Tibial nerve (tissue), 4 donors: Measurements from ENCODE around the gene TRAPPC3. TPM values are rescaled to one million over a fixed set of nuclear protein-coding genes. Genes with fewer than 3 reads are reported as not detected.

ENCODE experiments used
- DNase-seq, 2 donors: peaks; one replicate each; pipeline ENCODE4 v3.0.0-alpha.2; 2019; ENCODE audit warnings: low spot score in 2 of 2
- H3K27ac ChIP-seq, 4 donors: fragments of 200-600 bp; sonication (generic) in 3 of 4; one replicate each; pipeline ENCODE4 v1.5.1; 2017 to 2019; ENCODE audit warnings: mild to moderate bottlenecking in 1 of 4
- H3K27me3 ChIP-seq, 2 donors: fragments of 200-600 bp; sonication (generic) in 1 of 2; one replicate each; pipeline versions ENCODE4 v1.5.1 to v1.6.0; 2017 to 2019
- H3K36me3 ChIP-seq, 3 donors: fragments of 200-600 bp; sonication (generic); one replicate each; pipeline ENCODE4 v1.5.1; 2018 to 2019
- H3K4me1 ChIP-seq, 4 donors: fragments of 200-600 bp; sonication (generic) in 3 of 4; one replicate each; pipeline ENCODE4 v1.5.1; 2017 to 2019
- H3K4me3 ChIP-seq, 4 donors: fragments of 200-600 bp; sonication (generic) in 3 of 4; one replicate each; pipeline ENCODE4 v1.5.1; 2017 to 2019; ENCODE audit warnings: mild to moderate bottlenecking in 1 of 4, moderate library complexity in 1 of 4
- H3K9me3 ChIP-seq, 4 donors: fragments of 200-600 bp; sonication (generic) in 3 of 4; one replicate each; pipeline ENCODE4 v1.5.1; 2017 to 2019
- CTCF ChIP-seq, 5 experiments: fragments of 200-600 bp in 3 of 5; fragments of 450-650 bp in 2 of 5; sonication (generic) in 3 of 5; IDR thresholded peaks; one replicate each; pipeline ENCODE4 v1.5.1; 2016 to 2019; ENCODE audit warnings: antibody characterized with exemption in 5 of 5, mild to moderate bottlenecking in 3 of 5, moderate library complexity in 2 of 5
- EP300 ChIP-seq, 2 donors: sonication (generic); formaldehyde crosslinking; IDR thresholded peaks; one replicate each; pipeline ENCODE4 v1.6.1; 2017; ENCODE audit warnings: antibody characterized with exemption in 2 of 2, mild to moderate bottlenecking in 1 of 2
- POLR2A ChIP-seq, 2 donors: fragments of 450-650 bp; IDR thresholded peaks; one replicate each; pipeline ENCODE4 v1.6.1; 2017; ENCODE audit warnings: antibody characterized with exemption in 2 of 2, mild to moderate bottlenecking in 2 of 2, moderate library complexity in 2 of 2
- WGBS, 2 donors: methylation state at CpG; one replicate each; pipeline ENCODE4 v1.1.5; 2018; 5-methylcytosine and 5-hydroxymethylcytosine counted together
- total RNA-seq, 4 donors: library from RNA; depleted of rRNA; stranded (reverse); fragments of >200 nt; gene quantifications; one replicate each; pipeline ENCODE4 v1.1.0, GENCODE V29; 2016

TRAPPC3 gene
- total RNA-seq, 4 donors from 2014 or later, result 48.0 to 90.4 (median 69.1) TPM

- no peaks in the 10 kb centered on the region for H3K27me3 ChIP-seq
- H3K4me3 ChIP-seq, result no peak overlapping the region
- 15 to 20% methylated on average over 1 of the region's 1 CpG for WGBS, 2 donors
- no peak for DNase-seq
- H3K4me1 ChIP-seq, result peaks cover 0 to 36% (median 9%) of the 10 kb centered on the region in 4 donors
- peak overlapping the region in 2 of 4 donors; percentile 2 to 62 for H3K27ac ChIP-seq
- TF ChIP-seq EP300 (IDR thresholded peaks at IDR 0.05) (no peak), POLR2A (IDR thresholded peaks at IDR 0.05) (no peak), CTCF (IDR thresholded peaks at IDR 0.05) (no peak)
- peaks cover 0 to 37% (median 7%) of the 10 kb centered on the region in 3 donors for H3K36me3 ChIP-seq
- H3K9me3 ChIP-seq, result no peaks in the 10 kb centered on the region
Measured at GRCh38 chr1:36142121-36142520, 7.2 kb downstream of the TRAPPC3 start.

GRCh38 chr1:36139521-36139920, 9.8 kb downstream of the TRAPPC3 start:
- Histone ChIP-seq H3K4me1 (peaks cover 0 to 53% (median 15%) of the 10 kb centered on the region in 4 donors), H3K36me3 (peaks cover 0 to 43% (median 7%) of the 10 kb centered on the region in 3 donors), H3K27ac (peak overlapping the region in 1 of 4 donors; percentile 36), H3K27me3 (no peaks in the 10 kb centered on the region), H3K9me3 (no peaks in the 10 kb centered on the region), H3K4me3 (no peak overlapping the region)
- TF ChIP-seq POLR2A (IDR thresholded peaks at IDR 0.05), result no peak
- TF ChIP-seq CTCF (IDR thresholded peaks at IDR 0.05), result no peak
- TF ChIP-seq EP300 (IDR thresholded peaks at IDR 0.05), result no peak
- WGBS, 2 donors, result 69 to 76% methylated on average over 5 of the region's 5 CpGs
- no peak for DNase-seq

GRCh38 chr1:36137776-36138175, 11.5 kb downstream of the TRAPPC3 start:
- H3K4me1 ChIP-seq, result peaks cover 0 to 68% (median 26%) of the 10 kb centered on the region in 4 donors
- 78 to 85% methylated on average over 3 of the region's 3 CpGs for WGBS, 2 donors
- TF ChIP-seq CTCF (IDR thresholded peaks at IDR 0.05) (no peak), EP300 (IDR thresholded peaks at IDR 0.05) (no peak), POLR2A (IDR thresholded peaks at IDR 0.05) (no peak)
- H3K9me3 ChIP-seq, result no peaks in the 10 kb centered on the region
- H3K4me3 ChIP-seq, result no peak overlapping the region
- H3K27ac ChIP-seq, result no peak overlapping the region
- no peaks in the 10 kb centered on the region for H3K27me3 ChIP-seq
- peaks cover 0 to 43% (median 7%) of the 10 kb centered on the region in 3 donors for H3K36me3 ChIP-seq
- no peak for DNase-seq

- TF ChIP-seq CTCF (IDR thresholded peaks at IDR 0.05) (no peak), POLR2A (IDR thresholded peaks at IDR 0.05) (no peak), EP300 (IDR thresholded peaks at IDR 0.05) (no peak)
- no peaks in the 10 kb centered on the region for H3K27me3 ChIP-seq
- no peaks in the 10 kb centered on the region for H3K9me3 ChIP-seq
- WGBS, 2 donors, result 73 to 80% methylated on average over 5 of the region's 5 CpGs
- peaks cover 0 to 64% (median 23%) of the 10 kb centered on the region in 4 donors for H3K4me1 ChIP-seq
- peaks cover 0 to 43% (median 7%) of the 10 kb centered on the region in 3 donors for H3K36me3 ChIP-seq
- DNase-seq, result no peak
- no peak overlapping the region for H3K27ac ChIP-seq
- H3K4me3 ChIP-seq, result no peak overlapping the region
Measured at GRCh38 chr1:36137226-36137625, 12.1 kb downstream of the TRAPPC3 start.

GRCh38 chr1:36136535-36136934, 12.8 kb downstream of the TRAPPC3 start:
- H3K36me3 ChIP-seq, result peaks cover 0 to 43% (median 7%) of the 10 kb centered on the region in 3 donors
- no peaks in the 10 kb centered on the region for H3K27me3 ChIP-seq
- no peak overlapping the region for H3K4me3 ChIP-seq
- WGBS, 2 donors, result 28 to 58% methylated on average over 1 of the region's 1 CpG
- no peak for TF ChIP-seq CTCF (IDR thresholded peaks at IDR 0.05)
- TF ChIP-seq EP300 (IDR thresholded peaks at IDR 0.05), result no peak
- no peak for TF ChIP-seq POLR2A (IDR thresholded peaks at IDR 0.05)
- no peak for DNase-seq
- peak overlapping the region in 2 of 4 donors; percentile 81 to 88 for H3K27ac ChIP-seq
- no peaks in the 10 kb centered on the region for H3K9me3 ChIP-seq
- peaks cover 0 to 59% (median 21%) of the 10 kb centered on the region in 4 donors for H3K4me1 ChIP-seq
